Nephron (organoid): Measurements from ENCODE around the gene JSRP1.

ENCODE experiments used
- H3K27ac Mint-ChIP-seq, 3 experiments: 2 replicates each; pipeline ENCODE4 v1.8.0; 2020; ENCODE audit warnings: mixed read lengths in 3 of 3, mild to moderate bottlenecking in 2 of 3, moderate library complexity in 1 of 3
- H3K27me3 Mint-ChIP-seq: 2 replicates; pipeline ENCODE4 v1.8.0; 2021; ENCODE audit warnings: low read depth, mild to moderate bottlenecking, moderate library complexity, mixed read lengths
- H3K36me3 Mint-ChIP-seq: 2 replicates; pipeline ENCODE4 v1.8.0; 2020; ENCODE audit warnings: low read depth, mixed read lengths
- H3K4me1 Mint-ChIP-seq: 2 replicates; pipeline ENCODE4 v1.8.0; 2020; ENCODE audit warnings: mixed read lengths
- H3K4me3 Mint-ChIP-seq, 3 experiments: 2 replicates each; pipeline ENCODE4 v1.8.0; 2020; ENCODE audit warnings: mild to moderate bottlenecking in 3 of 3, mixed read lengths in 3 of 3, moderate library complexity in 2 of 3
- H3K9me3 Mint-ChIP-seq: 2 replicates; pipeline ENCODE4 v1.8.0; 2020; ENCODE audit warnings: mixed read lengths
- CTCF ChIP-seq, 3 experiments: fragments of 200-600 bp; sonication (generic); IDR thresholded peaks; one replicate each; pipeline ENCODE4 v1.5.0; 2021; ENCODE audit warnings: antibody characterized with exemption in 3 of 3; ENCODE audit not compliant: unreplicated experiment in 3 of 3

Gene JSRP1

GRCh38 chr19:2217591-2217990, 38.6 kb downstream of the JSRP1 start:
- peaks cover 14% of the 10 kb centered on the region for H3K4me1 Mint-ChIP-seq

GRCh38 chr19:2216361-2217225, 39.6 kb downstream of the JSRP1 start:
- Mint-ChIP-seq H3K4me3 (no peak overlapping the region), H3K9me3 (no peaks in the 10 kb centered on the region), H3K27ac (no peak overlapping the region), H3K36me3 (peaks cover 48% of the 10 kb centered on the region), H3K4me1 (peaks cover 14% of the 10 kb centered on the region), H3K27me3 (no peaks in the 10 kb centered on the region)
- TF ChIP-seq CTCF (IDR thresholded peaks at IDR 0.05; ENCODE audit: unreplicated experiment in 3 of 3) = no peak

More at GRCh38 chr19:2217591-2217990, 38.6 kb downstream of the JSRP1 start:
- Mint-ChIP-seq H3K27me3 (no peaks in the 10 kb centered on the region), H3K9me3 (no peaks in the 10 kb centered on the region), H3K36me3 (peaks cover 38% of the 10 kb centered on the region), H3K4me3 (no peak overlapping the region), H3K27ac (no peak overlapping the region)
- no peak for TF ChIP-seq CTCF (IDR thresholded peaks at IDR 0.05; ENCODE audit: unreplicated experiment in 3 of 3)

- TF ChIP-seq CTCF (IDR thresholded peaks at IDR 0.05; ENCODE audit: unreplicated experiment in 3 of 3) = no peak
- Mint-ChIP-seq H3K4me3 (no peak overlapping the region), H3K27ac (no peak overlapping the region), H3K4me1 (peaks cover 14% of the 10 kb centered on the region), H3K27me3 (no peaks in the 10 kb centered on the region), H3K9me3 (no peaks in the 10 kb centered on the region), H3K36me3 (peaks cover 53% of the 10 kb centered on the region)
Measured at GRCh38 chr19:2215281-2215751, 40.9 kb downstream of the JSRP1 start.

DNA sequence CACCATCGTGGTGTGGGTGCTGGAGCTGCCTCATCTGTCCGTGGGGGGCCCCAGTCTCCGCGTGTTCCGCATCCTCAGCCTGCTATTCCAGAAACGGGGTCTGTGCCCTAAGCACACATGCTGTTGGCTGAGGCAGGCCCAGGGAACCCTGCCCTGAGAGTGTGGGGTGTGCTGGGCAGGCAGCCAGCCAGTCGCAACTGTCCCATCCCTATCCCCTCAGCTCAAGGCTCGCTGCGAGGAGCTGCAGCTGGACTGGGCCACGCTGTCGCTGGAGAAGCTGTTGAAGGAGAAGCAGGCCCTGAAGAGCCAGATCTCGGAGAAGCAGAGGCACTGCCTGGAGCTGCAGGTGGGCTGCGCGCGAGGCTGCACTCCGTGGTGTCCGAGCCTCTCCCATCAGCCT, 42.0 kb downstream of the JSRP1 start:
- Mint-ChIP-seq H3K27ac (no peak overlapping the region), H3K9me3 (no peaks in the 10 kb centered on the region), H3K4me3 (no peak overlapping the region), H3K27me3 (no peaks in the 10 kb centered on the region), H3K36me3 (peaks cover 51% of the 10 kb centered on the region), H3K4me1 (peaks cover 14% of the 10 kb centered on the region)
- TF ChIP-seq CTCF (IDR thresholded peaks at IDR 0.05; ENCODE audit: unreplicated experiment in 3 of 3) = no peak

DNA sequence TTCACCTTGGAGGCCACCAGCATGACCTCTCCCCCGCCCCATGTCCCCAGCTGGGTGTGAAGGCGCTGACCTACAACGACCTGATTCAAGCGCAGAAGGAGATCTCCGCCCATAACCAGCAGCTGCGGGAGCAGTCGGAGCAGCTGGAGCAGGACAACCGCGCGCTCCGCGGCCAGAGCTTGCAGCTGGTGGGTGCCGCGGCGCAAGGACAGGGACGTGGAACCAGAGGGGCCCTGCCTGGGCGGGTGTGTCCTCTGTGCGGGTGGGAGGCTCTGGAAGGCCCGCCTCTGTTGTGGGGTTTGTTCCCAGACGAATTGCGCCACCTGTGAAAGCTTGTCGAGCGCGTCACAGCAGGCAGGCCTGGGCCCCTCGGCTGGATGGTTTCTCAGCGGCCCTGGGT, 42.4 kb downstream of the JSRP1 start:
- H3K4me1 Mint-ChIP-seq = peaks cover 18% of the 10 kb centered on the region
- H3K36me3 Mint-ChIP-seq = peaks cover 53% of the 10 kb centered on the region
- no peak for TF ChIP-seq CTCF (IDR thresholded peaks at IDR 0.05; ENCODE audit: unreplicated experiment in 3 of 3)
- H3K4me3 Mint-ChIP-seq = no peak overlapping the region
- H3K9me3 Mint-ChIP-seq = no peaks in the 10 kb centered on the region
- no peaks in the 10 kb centered on the region for H3K27me3 Mint-ChIP-seq
- H3K27ac Mint-ChIP-seq = peak overlapping the region in 2 of 3 experiments; percentile 35 to 71
